ENCODE results near the gene PDLIM1. TPM values are rescaled to one million over a fixed set of nuclear protein-coding genes. Genes with fewer than 3 reads are reported as not detected.

PDLIM1 gene
- polyA plus RNA-seq, 3 donors from 2014 or later, result 38.9 to 72.9 (median 41.2) TPM

GRCh38 chr10:95196046-95196445, 94.8 kb downstream of the PDLIM1 start:
- Mint-ChIP-seq H3K9me3 (peaks cover 0 to 2% (median 0%) of the 10 kb centered on the region in 6 donors), H3K27ac (no peak overlapping the region), H3K36me3 (peaks cover 0 to 3% (median 0%) of the 10 kb centered on the region in 3 donors), H3K4me3 (no peak overlapping the region), H3K4me1 (no peaks in the 10 kb centered on the region), H3K27me3 (ENCODE audit: low read depth in 3 of 3) (peaks cover 2 to 4% (median 3%) of the 10 kb centered on the region in 3 donors)
- no peak for DNase-seq

- H3K9me3 Mint-ChIP-seq, result peaks cover 0 to 2% (median 0%) of the 10 kb centered on the region in 6 donors
- H3K27ac Mint-ChIP-seq, result no peak within 1 kb of the TSS
- peaks cover 0 to 3% (median 0%) of the 10 kb centered on the region in 3 donors for H3K36me3 Mint-ChIP-seq
- no peak within 1 kb of the TSS for H3K4me3 Mint-ChIP-seq
- peaks cover 2 to 3% (median 2%) of the 10 kb centered on the region in 3 donors for H3K27me3 Mint-ChIP-seq (ENCODE audit: low read depth in 3 of 3)
- no peak for DNase-seq
- no peaks in the 10 kb centered on the region for H3K4me1 Mint-ChIP-seq
These were observed 96.9 kb downstream of the PDLIM1 start, which contains the start of gene ACSM6 for GRCh38 chr10:95193944-95194343. ACSM6 (plus strand) TSS chr10:95194238; CDS start chr10:95194486, 248 bp downstream.

GRCh38 chr10:95188593-95188992, 102.2 kb downstream of the PDLIM1 start:
- Mint-ChIP-seq H3K36me3 (no peaks in the 10 kb centered on the region), H3K4me3 (no peak overlapping the region), H3K9me3 (peaks cover 0 to 2% (median 0%) of the 10 kb centered on the region in 6 donors), H3K27me3 (ENCODE audit: low read depth in 3 of 3) (peaks cover 5 to 6% (median 5%) of the 10 kb centered on the region in 3 donors), H3K4me1 (peaks cover 0 to 3% of the 10 kb centered on the region in 2 donors), H3K27ac (no peak overlapping the region)
- DNase-seq, result no peak

GRCh38 chr10:95187617-95188016, 103.2 kb downstream of the PDLIM1 start:
- Mint-ChIP-seq H3K4me1 (peaks cover 6 to 7% of the 10 kb centered on the region in 2 donors), H3K27ac (no peak overlapping the region), H3K4me3 (no peak overlapping the region), H3K27me3 (ENCODE audit: low read depth in 3 of 3) (peaks cover 3 to 6% (median 3%) of the 10 kb centered on the region in 3 donors), H3K36me3 (no peaks in the 10 kb centered on the region), H3K9me3 (no peaks in the 10 kb centered on the region)
- DNase-seq, result no peak

Other genes starting within 250 kb of the PDLIM1 start
- under 1 TPM in 1 of 3 donors, not detected in 2; 0.20 TPM for gene CYP2C8, start 221.5 kb downstream of the PDLIM1 start, polyA plus RNA-seq
- gene ACSM6, start 96.8 kb downstream of the PDLIM1 start, polyA plus RNA-seq, result under 1 TPM in 1 of 3 donors, not detected in 2; 0.10 TPM

Measured in immature natural killer cell (primary cell).